ENCODE data around the gene EFHB.
"Not testable (repeated sequence)": the region's sequence is repeated elsewhere in the genome, so short reads cannot be mapped to it uniquely, and the experiment has no call there.

Gene EFHB

DNA sequence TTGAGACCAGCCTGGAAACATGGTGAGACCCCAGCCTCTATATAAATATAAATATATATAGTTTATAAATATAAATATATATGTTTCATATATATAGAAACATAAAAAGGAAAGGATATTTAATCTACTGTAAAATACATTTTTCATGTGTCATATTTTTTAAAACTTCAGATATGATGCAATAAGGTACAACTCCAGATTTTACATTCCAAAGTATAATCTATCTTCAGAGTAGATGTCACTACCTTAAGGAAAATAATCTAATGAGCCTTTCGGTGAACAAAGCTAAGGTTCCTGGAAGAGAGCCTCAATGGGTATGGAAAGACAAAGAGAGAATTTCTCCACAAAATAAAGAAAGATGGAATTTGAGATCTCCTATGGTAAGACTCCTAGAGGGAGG lies 16.9 kb downstream of the EFHB start:
- no peak overlapping the region for H3K4me3 ChIP-seq (ENCODE audit: low read depth, low read length)
- no peak for TF ChIP-seq MYC (IDR thresholded peaks at IDR 0.05; ENCODE audit: low read depth, low read length)
- TF ChIP-seq, protein P1, sequence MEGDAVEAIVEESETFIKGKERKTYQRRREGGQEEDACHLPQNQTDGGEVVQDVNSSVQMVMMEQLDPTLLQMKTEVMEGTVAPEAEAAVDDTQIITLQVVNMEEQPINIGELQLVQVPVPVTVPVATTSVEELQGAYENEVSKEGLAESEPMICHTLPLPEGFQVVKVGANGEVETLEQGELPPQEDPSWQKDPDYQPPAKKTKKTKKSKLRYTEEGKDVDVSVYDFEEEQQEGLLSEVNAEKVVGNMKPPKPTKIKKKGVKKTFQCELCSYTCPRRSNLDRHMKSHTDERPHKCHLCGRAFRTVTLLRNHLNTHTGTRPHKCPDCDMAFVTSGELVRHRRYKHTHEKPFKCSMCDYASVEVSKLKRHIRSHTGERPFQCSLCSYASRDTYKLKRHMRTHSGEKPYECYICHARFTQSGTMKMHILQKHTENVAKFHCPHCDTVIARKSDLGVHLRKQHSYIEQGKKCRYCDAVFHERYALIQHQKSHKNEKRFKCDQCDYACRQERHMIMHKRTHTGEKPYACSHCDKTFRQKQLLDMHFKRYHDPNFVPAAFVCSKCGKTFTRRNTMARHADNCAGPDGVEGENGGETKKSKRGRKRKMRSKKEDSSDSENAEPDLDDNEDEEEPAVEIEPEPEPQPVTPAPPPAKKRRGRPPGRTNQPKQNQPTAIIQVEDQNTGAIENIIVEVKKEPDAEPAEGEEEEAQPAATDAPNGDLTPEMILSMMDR (IDR thresholded peaks at IDR 0.05; ENCODE audit: low read depth, low read length), result no peak
- TF ChIP-seq, protein P2, sequence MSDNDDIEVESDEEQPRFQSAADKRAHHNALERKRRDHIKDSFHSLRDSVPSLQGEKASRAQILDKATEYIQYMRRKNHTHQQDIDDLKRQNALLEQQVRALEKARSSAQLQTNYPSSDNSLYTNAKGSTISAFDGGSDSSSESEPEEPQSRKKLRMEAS (IDR thresholded peaks at IDR 0.05; ENCODE audit: low read depth, low read length), result no peak
- TF ChIP-seq POLR2A (IDR thresholded peaks at IDR 0.05; ENCODE audit: extremely low read depth, insufficient read length), result no peak

DNA sequence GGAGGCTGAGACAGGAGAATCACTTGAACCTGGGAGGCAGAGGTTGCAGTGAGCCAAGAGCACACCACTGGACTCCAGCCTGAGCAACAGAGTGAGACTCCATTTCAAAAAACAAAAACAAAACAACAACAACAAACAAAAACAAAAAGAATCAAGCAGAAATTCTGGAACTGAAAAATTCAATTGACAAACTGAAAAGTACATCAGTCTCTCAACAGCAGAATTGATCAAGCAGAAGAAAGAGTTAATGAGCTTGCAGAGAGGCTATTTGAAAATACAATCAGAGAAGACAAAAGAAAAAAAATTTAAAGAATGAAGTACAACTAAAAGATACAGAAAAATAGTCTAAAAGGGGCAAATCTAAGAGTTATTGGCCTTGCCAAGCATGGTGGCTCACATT lies 22.6 kb downstream of the EFHB start:
- no peak for DNase-seq (ENCODE audit: low read depth)
- no peak overlapping the region for H3K4me3 ChIP-seq (ENCODE audit: low read depth, low read length)
- TF ChIP-seq, protein P2 (IDR thresholded peaks at IDR 0.05; ENCODE audit: low read depth, low read length), result no peak
- TF ChIP-seq, protein P1 (IDR thresholded peaks at IDR 0.05; ENCODE audit: low read depth, low read length), result no peak
- TF ChIP-seq MYC (IDR thresholded peaks at IDR 0.05; ENCODE audit: low read depth, low read length) (no peak), POLR2A (IDR thresholded peaks at IDR 0.05; ENCODE audit: extremely low read depth, insufficient read length) (no peak)

More for the DNA sequence above, 16.9 kb downstream of the EFHB start:
- DNase-seq (ENCODE audit: low read depth), result no peak

- no peak for DNase-seq (ENCODE audit: low read depth)
- no peak overlapping the region for H3K4me3 ChIP-seq (ENCODE audit: low read depth, low read length)
- no peak for TF ChIP-seq MYC (IDR thresholded peaks at IDR 0.05; ENCODE audit: low read depth, low read length)
- TF ChIP-seq, protein P1 (IDR thresholded peaks at IDR 0.05; ENCODE audit: low read depth, low read length), result no peak
- no peak for TF ChIP-seq POLR2A (IDR thresholded peaks at IDR 0.05; ENCODE audit: extremely low read depth, insufficient read length)
- TF ChIP-seq, protein P2 (IDR thresholded peaks at IDR 0.05; ENCODE audit: low read depth, low read length), result no peak
These were observed 26.5 kb downstream of the EFHB start for GRCh38 chr3:19907523-19907922.

- TF ChIP-seq MYC (IDR thresholded peaks at IDR 0.05; ENCODE audit: low read depth, low read length) (no peak), POLR2A (IDR thresholded peaks at IDR 0.05; ENCODE audit: extremely low read depth, insufficient read length) (no peak)
- TF ChIP-seq, protein P1 (IDR thresholded peaks at IDR 0.05; ENCODE audit: low read depth, low read length), result no peak
- H3K4me3 ChIP-seq (ENCODE audit: low read depth, low read length), result no peak overlapping the region
- no peak for DNase-seq (ENCODE audit: low read depth)
These were observed 30.4 kb downstream of the EFHB start for GRCh38 chr3:19903649-19904048.

DNA sequence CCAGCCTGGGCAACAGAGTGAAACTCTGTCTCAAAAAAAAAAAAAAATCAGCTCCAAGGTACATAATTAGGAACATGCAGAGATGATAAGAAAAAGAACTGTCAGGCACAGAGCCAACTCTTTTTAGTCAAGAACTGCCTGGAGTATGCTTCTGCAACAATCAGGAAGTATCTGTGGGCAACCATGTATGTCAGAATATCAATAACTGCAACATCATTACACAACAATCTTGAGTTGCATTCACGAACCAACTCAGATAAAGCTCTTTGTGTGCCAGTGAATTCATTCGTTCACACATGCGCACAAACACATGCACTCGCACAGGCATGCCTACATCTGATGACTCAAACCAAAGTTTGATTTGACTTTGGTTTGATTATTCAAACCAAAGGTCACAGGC lies 32.1 kb downstream of the EFHB start:
- DNase-seq (ENCODE audit: low read depth), result peak; percentile 53
- H3K4me3 ChIP-seq (ENCODE audit: low read depth, low read length), result no peak overlapping the region
- no peak for TF ChIP-seq POLR2A (IDR thresholded peaks at IDR 0.05; ENCODE audit: extremely low read depth, insufficient read length)
- TF ChIP-seq, protein P2 (IDR thresholded peaks at IDR 0.05; ENCODE audit: low read depth, low read length), result no peak
- TF ChIP-seq, protein P1 (IDR thresholded peaks at IDR 0.05; ENCODE audit: low read depth, low read length), result no peak
- no peak for TF ChIP-seq MYC (IDR thresholded peaks at IDR 0.05; ENCODE audit: low read depth, low read length)

- peak; percentile 17 for DNase-seq (ENCODE audit: low read depth)
- TF ChIP-seq, protein P2 (IDR thresholded peaks at IDR 0.05; ENCODE audit: low read depth, low read length), result no peak
- no peak for TF ChIP-seq POLR2A (IDR thresholded peaks at IDR 0.05; ENCODE audit: extremely low read depth, insufficient read length)
- TF ChIP-seq, protein P1 (IDR thresholded peaks at IDR 0.05; ENCODE audit: low read depth, low read length), result no peak
- TF ChIP-seq MYC (IDR thresholded peaks at IDR 0.05; ENCODE audit: low read depth, low read length), result no peak
- H3K4me3 ChIP-seq (ENCODE audit: low read depth, low read length), result no peak overlapping the region
These were observed 32.7 kb downstream of the EFHB start for GRCh38 chr3:19901337-19901736.

DNA sequence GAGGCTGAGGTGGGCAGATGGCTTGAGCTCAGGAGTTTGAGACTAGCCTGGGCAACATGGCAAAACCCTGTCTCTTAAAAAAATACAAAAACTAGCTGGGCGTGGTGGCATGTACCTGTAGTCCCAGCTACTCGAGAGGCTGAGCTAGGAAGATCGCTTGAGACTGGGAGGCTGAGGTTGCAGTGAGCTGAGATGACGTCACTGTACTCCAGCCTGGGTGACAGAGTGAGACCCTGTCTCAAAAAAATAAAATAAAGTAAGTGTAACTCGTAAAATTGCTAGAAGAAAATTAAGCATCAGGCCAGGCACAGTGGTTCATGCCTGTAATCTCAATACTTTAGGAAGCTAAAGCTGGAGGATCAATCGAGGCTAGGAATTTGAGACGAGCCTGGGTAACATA lies 34.2 kb downstream of the EFHB start:
- DNase-seq (ENCODE audit: low read depth); H3K4me3 ChIP-seq (ENCODE audit: low read depth, low read length): not testable (repeated sequence)

Measured in NB4 (cell line).